ENCODE measurements around the gene PAPSS1.

DNA sequence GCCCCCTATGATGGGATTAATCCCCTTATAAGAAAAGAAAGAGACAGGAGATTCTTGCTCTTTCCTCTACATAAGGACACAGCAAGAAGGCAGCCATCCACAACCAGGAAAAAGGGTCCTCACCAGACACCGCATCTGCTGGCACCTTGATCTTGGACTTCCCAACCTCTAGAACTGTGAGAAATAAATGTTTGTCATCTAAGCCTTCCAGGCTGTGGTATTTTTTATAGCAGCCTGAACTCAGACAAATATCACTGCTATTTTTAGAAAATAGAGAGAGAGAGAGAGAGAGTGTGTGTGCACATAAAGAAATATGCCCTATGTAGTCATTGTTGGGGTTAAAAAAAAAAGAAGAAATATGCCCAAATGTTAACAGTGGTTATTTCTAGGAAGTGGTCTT is 104.2 kb downstream of the PAPSS1 start:
- TF ChIP-seq CTCF (conservative IDR thresholded peaks at IDR 0.05 in 1 of 2, IDR thresholded peaks at IDR 0.05 in 1 of 2; ENCODE audit: extremely low read depth in 1 of 2, insufficient read depth in 1 of 2, low read depth in 1 of 2, low read length in 2 of 2), result no peak
- TF ChIP-seq EZH2 (IDR thresholded peaks at IDR 0.05; ENCODE audit: borderline replicate concordance, low read length), result no peak
